ENCODE measurements around the gene GGCX. TPM values are rescaled to one million over a fixed set of nuclear protein-coding genes. Genes with fewer than 3 reads are reported as not detected.

GGCX gene
- 31.4 and 40.8 TPM in 2 replicates for total RNA-seq

DNA sequence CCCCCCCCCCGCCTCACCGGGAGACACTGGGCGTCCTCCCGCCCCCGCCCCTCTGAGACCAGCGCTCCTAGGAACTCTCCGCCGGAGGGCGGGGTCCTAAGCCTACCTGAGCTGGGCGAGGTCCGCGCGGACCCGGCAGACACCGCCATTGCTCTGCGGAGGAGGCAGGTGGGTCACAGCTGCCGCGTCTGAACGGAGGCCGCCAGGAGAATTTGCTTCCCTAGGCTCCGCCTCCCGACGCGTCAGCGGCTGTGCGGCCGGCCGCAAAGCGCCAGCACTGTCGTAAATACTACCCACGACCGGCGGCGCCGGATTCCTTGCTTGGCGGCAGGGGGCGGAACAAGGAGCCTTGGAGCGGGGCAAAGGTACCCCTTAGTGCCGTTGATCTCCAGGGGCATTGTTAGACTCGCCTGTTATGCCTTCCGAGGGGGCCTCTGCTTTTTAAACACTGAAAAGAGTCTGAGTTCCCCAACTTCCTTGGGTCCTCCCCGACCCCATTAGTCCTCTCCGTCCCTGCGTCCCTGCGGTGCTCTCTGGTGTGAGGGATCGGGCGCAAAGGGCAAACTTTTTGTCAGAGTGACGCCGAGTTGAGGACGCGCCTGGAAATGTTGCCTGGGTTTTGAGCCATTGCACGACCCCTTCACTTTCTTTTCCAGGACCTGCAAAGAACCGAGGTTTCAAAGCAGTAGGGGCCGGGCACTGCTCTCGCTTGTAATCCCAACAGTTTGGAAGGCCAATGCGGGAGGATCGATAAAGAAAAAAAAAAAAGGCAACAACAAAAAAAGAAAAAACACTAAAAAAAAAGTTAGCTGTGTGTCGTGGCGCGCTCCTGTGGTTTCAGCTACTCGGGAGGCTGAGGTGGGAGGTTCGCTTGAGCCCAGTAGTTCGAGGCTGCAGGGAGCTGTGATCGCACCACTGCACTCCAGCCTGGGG is at the start of gene GGCX:
GGCX (minus strand) TSS at position 214 of the 933 bp plus-strand sequence; CDS start at position 149, 65 bp downstream.

DNA sequence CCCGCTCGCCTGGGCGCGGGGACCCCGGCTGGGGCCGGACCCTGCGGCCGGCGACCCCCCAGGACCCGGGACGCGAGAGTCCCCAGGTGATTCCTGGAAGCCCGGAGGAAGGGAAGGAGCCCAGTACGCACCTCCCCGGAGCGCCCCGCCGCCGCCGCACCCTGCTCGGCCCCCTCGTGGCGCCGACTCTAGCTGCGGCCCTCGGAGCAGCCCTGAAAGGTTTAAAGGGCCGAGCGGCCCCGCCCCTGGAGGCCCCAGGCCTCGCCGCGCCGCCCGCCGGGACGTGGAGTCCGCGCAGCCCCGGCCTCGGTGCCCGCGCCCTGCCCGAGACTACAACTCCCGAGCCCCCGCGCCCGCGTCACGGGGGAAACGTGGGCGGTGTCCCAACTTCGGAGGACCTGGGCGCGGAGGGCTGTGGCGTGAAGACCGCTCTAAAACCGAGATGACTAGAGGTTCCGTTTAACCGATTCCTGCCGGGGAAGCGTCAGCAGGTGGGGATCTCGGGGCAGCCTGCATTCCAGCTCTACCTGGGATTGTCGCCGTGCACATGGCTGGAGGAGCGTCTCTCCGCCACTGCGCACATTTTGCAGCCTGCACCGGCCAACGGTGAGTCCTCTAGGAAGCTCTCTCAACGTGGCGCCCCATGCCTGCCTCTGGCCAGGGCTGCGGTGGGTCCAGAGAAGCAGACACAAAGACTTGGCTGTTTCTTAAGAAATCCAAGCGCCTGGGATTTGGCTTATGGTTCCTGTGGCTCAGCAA is 41.4 kb upstream of the GGCX start, which contains the start of gene TMEM150A:
TMEM150A (minus strand) TSS at position 223 of the 759 bp plus-strand sequence. CDS start 750 bp downstream, outside the sequence.

DNA sequence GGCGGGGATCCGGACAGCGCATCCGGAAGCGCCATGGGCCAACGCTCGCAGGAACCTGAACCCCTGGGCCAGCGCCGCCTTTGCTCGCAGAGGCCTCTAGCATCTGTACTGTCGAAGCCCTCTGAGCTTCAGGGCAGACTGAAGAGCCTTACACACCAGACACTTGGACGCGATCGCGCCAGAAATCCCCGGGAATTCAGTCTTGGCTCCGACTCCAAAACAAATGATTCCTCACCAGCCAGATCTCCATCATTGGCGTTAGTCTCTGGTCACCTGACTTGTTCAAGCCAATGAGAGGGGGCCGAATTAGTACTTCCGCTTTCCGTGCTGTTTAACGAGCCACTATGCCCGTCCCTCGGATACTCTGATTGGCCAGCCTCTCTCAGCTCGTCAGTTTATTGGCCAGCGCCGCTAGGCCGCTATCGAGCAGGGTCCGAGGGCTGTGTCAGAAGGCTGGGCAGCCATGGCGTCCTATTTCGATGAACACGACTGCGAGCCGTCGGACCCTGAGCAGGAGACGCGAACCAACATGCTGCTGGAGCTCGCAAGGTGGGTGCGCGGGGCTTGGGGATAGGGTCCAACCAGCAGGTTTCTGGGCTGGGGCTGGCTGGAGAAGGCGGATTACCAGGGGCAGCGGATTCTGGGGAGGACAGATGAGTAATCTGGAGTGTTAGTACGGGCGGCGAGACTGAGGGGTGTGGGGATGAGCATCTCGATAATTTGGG is 34.2 kb upstream of the GGCX start, which contains the start of gene RNF181:
RNF181 (plus strand) TSS at position 445 of the 725 bp plus-strand sequence; CDS start at position 464, 19 bp downstream.

DNA sequence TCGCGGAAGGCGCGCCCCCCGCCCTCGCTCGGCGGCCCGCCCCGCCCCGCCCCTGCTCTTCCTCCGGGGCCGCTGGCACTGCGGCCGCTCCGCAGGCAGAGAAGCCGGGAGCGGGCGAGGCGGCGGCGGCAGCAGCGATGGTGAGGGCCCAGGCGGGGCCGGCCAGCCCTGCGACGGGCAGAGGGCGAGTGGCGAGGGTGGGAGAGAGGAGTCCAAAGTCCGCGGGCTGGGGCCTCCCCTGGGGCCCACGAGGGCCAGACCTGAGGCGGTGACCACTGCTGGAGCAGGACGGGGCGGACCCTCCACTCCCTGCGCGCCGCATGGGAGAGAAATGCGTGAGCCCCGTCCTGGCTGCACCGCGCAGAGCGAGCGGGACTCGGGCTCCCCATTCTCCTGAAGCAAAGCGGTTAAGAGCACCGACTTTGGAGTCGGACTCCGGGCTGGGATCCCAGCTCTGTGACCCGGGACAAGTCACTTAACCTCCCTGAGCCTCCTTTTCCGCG is 23.1 kb upstream of the GGCX start, which contains the start of gene VAMP5:
VAMP5 (plus strand) TSS at position 78 of the 503 bp plus-strand sequence; CDS start at position 138, 60 bp downstream.

DNA sequence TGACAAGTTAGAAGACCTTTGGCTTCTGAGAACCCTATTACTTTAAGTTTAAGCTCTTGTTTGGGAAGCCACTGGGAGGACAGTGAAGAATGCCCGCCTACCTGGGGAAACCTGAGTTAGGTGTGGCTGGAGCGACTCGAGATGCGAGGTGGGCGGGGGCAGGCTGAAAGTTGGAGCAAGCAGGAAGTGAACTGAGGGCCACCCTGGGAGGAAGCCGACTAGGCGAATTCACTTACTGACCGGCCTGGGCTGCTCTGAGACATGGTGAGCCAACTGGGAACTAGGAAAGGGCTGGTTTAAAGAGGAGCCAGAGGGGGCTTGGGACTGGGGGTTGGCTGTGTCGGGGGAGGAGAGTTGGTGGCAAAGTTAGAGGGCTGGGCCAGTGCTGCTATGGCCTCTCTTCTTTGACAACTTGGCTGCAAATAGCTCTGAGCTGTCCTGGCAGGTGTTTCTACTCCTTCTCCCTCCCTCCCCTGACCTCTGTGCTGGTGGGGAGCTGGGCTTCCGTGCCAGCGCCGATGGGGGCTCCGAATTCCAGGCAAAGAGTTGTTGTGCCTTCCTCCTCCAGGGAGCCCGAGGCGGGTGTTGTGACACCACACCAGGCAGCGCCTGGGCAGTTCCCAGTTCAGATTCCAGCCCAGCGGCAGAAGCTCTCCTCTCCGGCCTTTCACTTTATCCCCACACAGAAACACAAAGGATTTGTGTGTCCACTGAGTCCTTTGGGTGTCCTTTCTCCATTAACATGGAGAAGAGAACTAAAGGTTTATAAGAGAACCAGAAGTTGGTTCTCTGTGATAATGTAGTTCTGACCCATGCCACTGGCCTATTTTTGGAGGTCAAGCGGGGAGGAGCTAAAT is 16.3 kb upstream of the GGCX start, which contains the start of gene VAMP8:
VAMP8 (plus strand) TSS at position 201 of the 857 bp plus-strand sequence; CDS start at position 262, 61 bp downstream.

DNA sequence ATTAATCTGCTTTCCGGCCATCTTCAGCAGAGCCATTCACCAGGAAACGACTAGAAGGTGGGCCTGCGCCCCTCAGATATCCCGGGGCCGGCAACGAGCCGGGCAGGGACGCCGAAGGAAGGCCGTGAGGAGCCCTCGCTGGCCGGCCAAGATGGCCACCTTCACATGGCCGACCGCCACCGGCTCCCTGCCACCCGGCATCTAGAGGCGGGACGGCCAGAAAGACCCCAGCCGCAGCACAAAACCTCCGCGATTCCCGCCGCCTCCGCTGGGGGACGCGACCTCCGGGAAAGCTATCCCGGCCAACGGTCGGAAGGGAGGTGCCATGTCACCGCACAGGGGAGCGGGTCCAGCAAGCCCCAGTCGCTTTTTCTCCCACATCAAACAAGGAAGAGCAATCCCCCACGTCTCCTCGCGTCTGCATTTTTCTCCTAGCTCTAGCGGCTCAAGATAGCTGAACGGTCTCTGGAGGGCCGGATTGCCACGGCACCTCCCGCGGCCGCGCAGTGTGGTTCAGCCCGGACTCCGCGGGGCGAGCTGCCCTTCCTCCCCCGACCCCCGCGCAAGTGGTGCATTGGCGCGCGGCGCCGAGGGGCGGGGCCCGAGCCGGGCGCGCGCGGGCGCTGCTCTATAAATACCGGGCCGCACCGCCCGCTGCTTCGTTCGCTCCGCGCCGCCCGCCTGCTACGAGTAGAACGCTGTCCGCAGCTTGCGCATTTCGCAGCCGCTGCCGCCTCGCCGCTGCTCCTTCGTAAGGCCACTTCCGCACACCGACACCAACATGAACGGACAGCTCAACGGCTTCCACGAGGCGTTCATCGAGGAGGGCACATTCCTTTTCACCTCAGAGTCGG is 22.6 kb downstream of the GGCX start, which contains the start of gene MAT2A:
MAT2A (plus strand) TSS at position 662 of the 854 bp plus-strand sequence; CDS start at position 782, 120 bp downstream.

Other genes starting within 250 kb of the GGCX start
- 50.0 and 80.5 TPM in 2 replicates for gene TGOLN2, start 233.5 kb downstream of the GGCX start, total RNA-seq
- 60.1 and 71.5 TPM in 2 replicates for gene RETSAT, start 207.0 kb downstream of the GGCX start, total RNA-seq
- gene ELMOD3, start 206.7 kb downstream of the GGCX start, total RNA-seq = 14.2 and 18.3 TPM in 2 replicates
- 353 and 490 TPM in 2 replicates for gene CAPG, start 151.1 kb downstream of the GGCX start, total RNA-seq
- 0.17 and 0.63 TPM in 2 replicates for gene SH2D6, start 142.8 kb downstream of the GGCX start, total RNA-seq
- gene MAT2A, start 22.3 kb downstream of the GGCX start, total RNA-seq = 108 and 150 TPM in 2 replicates
- 2.5 and 4.4 TPM in 2 replicates for gene VAMP8, start 16.1 kb upstream of the GGCX start, total RNA-seq
- 32.5 and 62.6 TPM in 2 replicates for gene VAMP5, start 22.9 kb upstream of the GGCX start, total RNA-seq
- 267 and 283 TPM in 2 replicates for gene RNF181, start 34.3 kb upstream of the GGCX start, total RNA-seq
- gene TMEM150A, start 41.2 kb upstream of the GGCX start, total RNA-seq = 7.7 and 11.7 TPM in 2 replicates
- gene C2orf68, start 50.6 kb upstream of the GGCX start, total RNA-seq = 11.2 and 13.2 TPM in 2 replicates
- 27.6 and 31.5 TPM in 2 replicates for gene USP39, start 54.7 kb upstream of the GGCX start, total RNA-seq
- gene SFTPB, start 106.7 kb upstream of the GGCX start, total RNA-seq = 0.17 TPM in 1 of 2 replicates, not detected in the other
- not detected in 2 replicates for gene GNLY, start 132.9 kb upstream of the GGCX start, total RNA-seq
- 24.6 and 29.5 TPM in 2 replicates for gene ATOH8, start 192.5 kb upstream of the GGCX start, total RNA-seq

All from bronchial smooth muscle cell (primary cell).